Stimulated activated CD8-positive, alpha-beta memory T cell treated with anti-CD3 and anti-CD28 coated beads, Interleukin-15, amount 100 ng/mL, for 24 hours (primary cell): ENCODE data around the gene FAM25A.
A peak's percentile ranks its signal among the peaks of the same experiment; 100 is the strongest.
"Not testable (repeated sequence)": the region's sequence is repeated elsewhere in the genome, so short reads cannot be mapped to it uniquely, and the experiment has no call there.

Source experiments
- DNase-seq: peaks from one replicate; pipeline ENCODE4 v3.0.0-alpha.2; 2020; ENCODE audit warnings: low read depth

Gene FAM25A

DNA sequence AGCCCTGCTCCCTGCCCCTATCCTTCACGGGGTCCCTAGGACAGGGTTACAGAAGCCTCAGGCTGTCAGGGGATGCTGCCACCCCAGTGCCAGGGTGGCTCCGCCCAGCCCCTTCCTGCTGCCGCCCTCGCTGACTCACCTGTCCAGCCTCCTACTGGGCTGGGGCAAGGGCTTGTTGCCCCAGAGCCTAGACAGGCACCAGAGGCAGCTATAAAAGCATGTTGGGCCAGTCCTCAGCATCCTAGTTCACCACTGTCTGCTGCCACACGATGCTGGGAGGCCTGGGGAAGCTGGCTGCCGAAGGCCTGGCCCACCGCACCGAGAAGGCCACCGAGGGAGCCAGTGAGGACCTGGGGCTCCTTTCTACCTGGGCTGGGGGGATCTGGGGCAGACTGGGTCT is at the start of gene FAM25A:
Gene FAM25A, plus strand, starts transcription at position 239 of the 400 bp plus-strand sequence. Its CDS starts 31 bp downstream, at position 270.
- DNase-seq: not testable (repeated sequence)

DNA sequence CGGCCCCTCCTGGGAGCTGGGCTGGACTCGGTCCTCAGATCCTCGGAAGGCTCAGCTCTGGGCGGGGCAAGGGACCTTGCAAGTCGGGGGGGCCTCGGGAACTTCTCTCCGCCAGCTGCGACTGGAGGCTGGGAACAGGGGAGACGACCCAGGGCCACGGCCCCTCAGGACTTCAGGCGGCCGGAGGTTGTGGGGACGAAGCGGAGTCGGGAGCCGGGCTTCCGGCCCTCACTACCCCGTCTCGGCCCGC is 49.2 kb upstream of the FAM25A start:
- DNase-seq: no peak

DNA sequence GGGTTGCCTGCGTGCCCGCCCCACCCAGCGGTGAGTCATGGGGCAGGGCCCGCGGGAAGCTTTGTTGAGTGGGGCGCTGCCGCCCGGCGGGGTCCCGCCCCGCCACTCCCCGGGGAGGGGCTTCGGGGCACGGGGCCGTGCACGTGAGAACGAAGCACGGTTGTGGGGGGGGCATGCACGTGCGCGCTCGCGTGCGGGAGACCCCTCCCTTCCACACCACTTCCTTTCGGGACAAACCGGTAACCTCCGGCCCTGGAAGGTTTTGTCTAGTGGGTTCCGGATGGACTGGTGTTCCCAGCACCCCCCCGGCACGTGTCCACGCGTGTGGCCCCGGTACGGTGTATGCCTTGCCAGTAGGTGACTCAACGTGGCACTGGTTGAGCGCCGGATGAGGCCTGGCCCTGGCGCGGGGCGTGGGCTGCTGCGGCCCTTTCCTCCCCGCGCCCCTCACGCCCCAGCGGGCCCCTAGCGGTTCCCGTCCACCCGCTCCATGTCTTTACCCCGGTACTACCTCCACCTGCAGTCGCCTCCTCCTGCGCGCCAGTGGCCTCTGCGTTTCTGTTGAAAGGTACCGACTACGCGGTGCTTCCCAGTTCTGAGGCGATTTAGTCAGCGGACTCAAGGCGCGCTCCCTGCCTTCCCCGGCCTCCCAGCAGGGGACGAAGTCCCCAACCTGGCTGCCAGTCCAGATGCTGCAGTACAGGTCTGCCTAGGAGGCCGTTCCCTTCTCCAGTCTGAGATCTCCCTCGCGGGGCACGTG is 48.7 kb upstream of the FAM25A start:
- peak; percentile 72 for DNase-seq

DNA sequence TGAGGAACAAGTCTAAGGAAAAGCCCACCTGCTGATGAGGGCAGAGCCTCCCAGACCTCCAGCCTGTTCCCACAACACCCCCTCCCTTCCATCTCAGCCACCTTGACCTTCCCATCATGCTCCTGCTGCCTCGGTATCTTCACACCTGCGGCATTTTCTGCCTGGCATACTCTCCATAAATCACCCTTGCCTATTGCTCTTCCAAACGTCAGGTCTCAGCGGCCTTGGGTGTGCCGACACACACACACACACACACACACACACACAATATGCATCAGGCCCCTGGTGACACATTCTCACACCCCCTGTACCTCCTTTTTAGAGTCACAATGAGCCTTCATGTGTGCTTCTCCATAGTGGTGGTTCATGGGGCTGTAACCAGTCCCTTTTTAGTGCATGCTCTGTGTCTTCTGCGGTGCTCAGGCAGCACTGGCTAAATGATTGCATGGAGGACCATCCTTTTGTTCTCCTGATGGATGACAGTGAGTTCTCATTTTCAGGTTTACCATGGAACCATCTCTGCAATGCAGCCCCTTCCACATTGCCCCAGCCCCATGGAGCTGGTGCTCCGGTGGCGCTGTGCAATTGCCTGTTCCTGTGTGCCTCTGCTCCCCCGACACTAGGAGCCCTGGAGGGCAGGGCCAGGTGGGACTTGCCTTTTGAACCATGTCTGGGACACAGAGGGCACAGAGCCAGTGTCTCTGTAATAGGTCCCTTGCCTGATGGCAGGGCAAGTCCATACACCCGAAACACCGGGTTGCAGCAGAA is 47.3 kb upstream of the FAM25A start:
- DNase-seq: no peak

DNA sequence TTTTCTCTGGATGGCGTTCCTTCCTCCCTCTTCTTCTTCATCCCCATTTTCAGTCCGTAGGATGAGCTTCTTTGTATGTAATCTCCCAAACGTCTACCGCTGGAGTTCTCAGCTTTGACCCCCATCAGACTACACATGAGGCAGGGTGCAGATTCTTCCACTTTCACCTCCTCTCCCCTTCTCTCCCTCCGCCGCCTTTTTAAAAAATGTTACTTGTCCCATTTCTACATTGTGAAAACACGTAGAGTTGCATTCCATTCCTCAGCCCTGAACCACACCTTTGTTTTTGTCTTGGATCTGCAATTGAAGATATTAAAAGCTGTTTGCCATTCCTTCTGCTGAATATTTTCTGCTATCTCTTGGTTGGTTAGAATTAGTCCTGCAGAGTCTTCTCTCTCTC is 45.6 kb upstream of the FAM25A start:
- DNase-seq: no peak

DNA sequence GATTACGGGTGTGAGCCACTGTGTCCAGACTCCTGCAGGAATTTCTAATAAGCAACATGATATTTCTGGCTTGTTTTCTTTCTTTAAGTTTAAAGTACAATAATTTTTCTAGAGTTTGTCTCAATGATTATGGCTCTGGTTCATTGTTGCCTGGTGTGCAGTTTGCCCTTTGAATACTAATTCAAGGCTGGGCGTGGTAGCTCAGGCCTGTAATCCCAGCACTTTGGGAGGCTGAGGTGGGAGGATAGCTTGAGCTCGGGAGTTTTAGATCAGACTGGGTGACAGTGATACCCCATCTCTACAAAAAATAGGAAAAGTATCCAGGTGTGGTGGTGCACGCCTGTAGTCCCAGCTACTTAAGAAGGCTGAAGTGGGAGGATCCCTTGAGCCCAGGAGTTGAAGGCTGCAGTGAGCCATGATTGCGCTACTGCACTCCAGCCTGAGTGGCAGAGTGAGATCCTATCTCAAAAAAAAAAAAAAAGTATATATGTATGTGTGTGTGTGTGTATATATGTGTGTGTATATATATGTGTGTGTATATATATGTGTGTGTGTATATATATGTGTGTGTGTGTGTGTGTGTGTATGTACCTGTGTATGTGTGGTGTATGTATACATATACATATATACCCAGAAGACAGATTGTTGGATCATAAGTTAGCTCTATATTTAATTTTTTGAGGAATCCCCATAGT is 43.6 kb upstream of the FAM25A start:
- DNase-seq: no peak

DNA sequence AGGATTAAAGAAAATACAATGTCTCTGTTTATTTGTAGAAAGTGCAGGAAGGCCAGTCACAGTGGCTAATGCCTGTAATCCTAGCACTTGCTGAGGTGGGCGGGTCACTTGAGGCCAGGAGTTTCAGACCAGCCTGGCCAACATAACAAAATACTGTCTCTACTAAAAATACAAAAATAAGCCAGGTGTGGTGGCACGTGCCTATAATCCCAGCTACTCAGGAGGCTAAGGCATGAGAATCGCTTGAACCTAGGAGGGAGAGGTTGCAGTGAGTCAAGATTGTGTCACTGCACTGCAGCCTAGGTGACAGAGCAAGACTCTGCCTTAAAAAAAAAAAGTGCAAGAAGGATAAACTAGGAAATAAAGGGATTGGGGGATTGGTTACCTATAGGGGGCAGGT is 41.6 kb upstream of the FAM25A start:
- not testable (repeated sequence) for DNase-seq

DNA sequence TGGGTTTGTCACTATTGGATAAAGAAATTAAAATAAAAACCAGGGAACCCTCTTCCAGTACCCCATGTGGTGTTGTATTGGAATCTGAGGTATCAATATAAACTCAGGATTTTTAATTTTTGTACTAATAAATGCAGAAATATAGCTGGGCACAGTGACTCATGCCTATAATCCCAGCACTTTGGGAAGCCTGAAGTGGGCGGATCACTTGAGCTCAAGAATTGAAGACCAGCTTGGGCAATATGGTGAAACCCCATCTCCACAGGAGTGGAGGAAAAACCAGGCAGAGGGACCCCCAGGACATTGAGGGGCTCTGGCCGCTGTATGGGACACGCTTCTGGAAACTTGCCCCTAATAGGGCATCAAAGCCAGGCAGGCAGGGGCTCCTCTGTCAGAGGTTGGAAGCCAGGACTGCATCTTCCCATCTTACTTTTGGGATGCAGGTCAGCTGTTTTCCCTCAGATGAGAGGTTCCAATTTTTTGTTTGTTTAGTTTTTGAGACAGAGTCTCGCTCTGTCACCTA is 40.7 kb upstream of the FAM25A start:
- no peak for DNase-seq

DNA sequence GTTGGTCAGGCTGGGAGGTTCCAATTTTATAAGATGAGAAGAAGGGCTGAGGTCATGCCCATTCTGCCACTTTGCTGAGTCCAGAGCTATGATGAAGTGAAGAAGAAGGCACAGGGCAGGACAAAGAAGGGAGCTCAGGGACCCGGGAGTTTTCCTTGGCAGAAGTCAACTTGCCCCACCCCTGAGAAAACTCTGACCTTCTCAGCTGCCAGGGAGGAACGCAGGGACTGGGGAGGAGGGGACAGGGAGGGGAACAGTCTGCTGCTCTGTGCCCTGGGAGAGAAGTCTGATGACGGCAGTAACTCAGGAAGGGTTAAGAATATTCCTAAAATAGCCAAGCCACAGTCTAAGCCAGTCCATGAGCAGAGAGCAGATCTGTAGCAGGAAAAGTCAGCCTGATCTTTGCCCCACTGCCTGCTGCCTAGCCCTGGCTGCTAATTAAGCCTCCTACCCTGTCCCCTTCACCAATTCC is 40.1 kb upstream of the FAM25A start:
- DNase-seq: no peak

DNA sequence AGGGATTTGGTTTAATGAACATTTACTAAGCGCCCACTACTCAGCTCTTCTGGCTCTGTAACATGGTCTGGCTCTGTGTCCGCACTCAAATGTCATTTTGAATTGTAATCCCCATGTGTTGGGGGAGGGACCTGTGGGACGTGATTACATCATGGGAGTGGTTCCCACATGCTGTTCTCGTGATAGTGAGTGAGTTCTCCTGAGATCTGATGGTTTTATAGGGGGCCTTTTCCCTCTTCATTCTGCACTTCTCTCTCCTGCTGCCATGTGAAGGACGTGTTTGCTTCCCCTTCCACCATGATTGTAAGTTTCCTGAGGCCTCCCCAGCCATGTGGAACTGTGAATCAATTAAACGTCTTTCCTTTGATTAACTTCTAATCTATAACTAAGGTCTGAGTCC is 39.1 kb upstream of the FAM25A start:
- not testable (repeated sequence) for DNase-seq

DNA sequence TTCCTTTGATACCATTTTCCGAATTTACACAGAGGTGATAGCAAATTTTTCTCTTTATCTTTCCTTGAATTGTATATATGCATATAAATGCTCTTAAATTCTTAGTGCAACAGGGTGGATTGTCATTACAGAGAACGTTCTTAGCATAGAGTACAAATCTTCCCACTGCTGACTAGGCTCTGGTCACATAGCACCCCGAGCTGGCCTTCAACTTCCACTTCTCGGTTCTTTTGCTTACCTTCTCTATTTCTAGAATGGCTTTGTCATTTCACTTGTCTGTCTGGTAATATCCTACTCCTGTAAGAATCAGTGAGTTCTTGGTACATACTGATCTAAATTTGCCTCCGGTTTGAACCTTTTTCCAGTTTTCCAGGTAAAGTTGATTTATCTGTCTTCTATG is 38.4 kb upstream of the FAM25A start:
- no peak for DNase-seq

DNA sequence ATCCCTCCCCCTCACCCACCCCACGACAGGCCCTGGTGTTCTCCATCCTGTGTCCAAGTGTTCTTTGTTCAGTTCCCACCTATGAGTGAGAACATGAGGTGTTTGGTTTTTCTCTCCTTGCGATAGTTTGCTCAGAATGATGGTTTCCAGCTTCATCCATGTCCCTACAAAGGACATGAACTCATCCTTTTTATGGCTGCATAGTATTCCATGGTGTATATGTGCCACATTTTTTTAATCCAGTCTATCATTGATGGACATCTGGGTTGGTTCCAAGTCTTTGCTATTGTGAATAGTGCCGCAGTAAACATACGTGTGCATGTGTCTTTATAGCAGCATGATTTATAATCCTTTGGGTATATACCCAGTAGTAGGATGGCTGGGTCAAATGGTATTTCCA is 35.6 kb upstream of the FAM25A start:
- not testable (repeated sequence) for DNase-seq

DNA sequence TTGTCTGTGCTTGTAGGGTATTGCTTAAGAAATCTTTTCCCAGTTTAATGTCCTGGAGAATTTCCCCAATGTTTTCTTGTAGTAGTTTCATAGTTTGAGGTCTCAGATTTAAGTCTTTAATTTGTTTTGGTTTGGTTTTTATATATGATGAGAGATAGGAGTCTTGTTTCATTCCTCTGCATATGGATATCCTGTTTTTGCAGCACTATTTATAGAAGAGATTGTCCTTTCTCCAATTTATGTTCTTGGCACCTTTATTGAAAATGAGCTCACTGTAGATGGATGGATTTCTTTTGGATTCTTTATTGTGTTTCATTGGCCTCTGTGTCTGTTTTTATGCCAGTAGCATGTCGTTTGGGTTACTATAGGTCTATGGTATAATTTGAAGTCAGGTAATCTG is 31.6 kb upstream of the FAM25A start:
- no peak for DNase-seq

DNA sequence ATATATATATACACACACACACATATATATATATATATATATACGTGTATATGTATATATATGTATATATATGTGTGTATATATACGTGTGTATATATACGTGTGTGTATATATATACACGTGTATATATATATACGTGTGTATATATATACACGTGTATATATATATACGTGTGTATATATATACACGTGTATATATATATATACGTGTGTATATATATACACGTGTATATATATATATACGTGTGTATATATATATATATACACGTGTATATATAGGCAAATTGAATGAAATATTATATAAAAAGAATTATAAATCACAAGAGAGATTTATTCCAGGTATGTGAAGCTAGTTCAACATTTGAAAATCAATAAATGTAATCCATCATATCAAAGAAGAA is 28.7 kb upstream of the FAM25A start:
- not testable (repeated sequence) for DNase-seq

DNA sequence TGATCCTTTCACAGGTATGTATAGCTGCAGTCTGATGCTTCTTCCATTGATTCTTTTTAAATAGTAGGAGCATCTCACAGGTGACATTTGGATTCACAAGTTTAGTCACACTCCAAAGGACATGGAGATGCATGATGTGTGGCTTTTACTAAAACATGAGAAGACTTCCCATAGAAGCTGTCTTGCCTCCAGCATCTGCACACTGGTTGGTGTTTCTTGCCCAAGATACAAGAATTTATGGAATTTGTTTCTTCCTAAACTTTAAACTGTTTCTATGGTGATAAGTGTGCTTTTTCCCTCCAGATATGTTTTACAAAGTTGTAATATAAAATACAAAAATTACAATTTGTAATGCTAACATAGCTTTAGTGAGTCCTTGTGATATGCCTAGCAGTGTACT is 27.6 kb upstream of the FAM25A start:
- DNase-seq: no peak

DNA sequence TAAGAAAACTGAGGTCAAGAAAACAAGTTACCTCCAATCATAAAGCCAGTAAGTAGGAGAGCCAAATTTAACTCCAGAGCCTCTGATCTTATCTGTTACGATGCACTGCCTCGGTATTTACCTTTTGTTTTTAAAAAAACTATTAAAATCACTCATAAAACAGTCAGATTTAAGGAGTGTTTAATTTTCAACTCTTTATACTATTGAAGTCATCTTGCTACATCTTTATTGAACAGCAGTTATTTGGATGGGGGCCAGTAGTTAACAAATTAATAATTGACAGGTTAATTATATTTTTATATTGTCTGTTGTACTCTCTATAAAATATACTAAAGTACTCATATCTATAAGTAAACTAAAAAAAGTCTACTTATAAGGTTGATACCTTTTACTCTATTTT is 27.2 kb upstream of the FAM25A start:
- no peak for DNase-seq

DNA sequence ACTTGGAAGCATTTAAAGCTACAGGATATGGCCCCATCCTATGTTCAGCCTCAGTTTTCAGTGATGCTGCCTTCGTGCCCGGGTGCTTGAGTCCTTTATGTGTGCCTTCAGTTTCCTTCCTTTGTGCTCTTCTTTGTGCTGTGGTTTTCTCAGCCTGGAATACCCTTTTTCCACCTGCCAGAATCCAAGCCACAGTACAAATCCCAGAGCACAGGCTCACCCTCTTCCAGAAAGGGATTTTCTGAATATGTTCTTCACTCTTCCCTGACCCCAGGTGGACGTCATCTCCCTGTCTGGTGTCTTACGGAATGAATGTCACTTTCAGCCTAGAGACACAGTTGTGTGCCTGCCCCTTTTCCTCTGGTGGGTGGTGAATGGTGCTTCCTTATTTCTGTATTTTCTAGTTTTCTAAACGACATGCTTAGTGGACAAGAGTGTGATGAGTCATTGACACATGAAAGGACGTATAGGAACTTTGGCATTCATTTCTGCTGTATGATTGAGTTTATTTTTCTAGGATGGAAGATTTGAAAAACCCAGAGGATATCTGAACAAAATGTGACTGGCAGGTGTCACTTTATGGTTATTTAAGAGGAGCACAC is 20.2 kb upstream of the FAM25A start:
- DNase-seq: not testable (repeated sequence)

DNA sequence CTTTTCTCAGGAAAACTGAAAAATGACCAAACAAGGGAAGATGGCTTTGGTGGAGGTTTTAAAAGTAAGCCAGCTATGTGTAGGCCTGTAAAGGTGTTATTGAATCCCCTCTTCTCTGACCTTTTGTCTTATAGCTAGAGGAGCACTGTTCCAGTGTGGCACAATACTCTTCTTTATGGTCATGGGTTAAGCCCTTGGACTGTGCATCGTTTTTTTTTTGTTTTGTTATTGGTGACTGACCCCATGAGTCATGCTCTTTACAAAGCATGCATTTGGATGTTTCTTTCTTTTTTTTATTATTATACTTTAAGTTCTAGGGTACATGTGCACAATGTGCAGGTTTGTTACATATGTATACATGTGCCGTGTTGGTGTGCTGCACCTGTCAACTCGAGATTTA is 19.6 kb upstream of the FAM25A start:
- no peak for DNase-seq

DNA sequence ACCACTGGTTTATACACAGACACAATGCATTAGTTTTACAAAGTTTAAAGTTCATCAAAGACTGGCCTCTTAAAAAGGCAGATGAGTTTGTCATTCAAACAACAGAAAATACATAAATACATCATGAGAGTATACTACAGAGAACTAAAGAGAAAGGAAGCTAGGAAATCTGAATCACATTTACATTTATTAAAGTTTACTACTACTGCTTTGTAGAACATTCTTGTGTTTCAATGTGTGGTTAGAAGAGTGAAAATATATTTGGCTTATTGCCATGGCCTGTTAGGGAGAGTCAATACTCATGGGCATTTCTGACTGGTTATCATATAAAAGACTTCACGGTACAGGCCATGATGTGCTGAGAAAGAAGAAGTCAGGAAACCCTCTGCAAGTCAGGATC is 13.0 kb upstream of the FAM25A start:
- DNase-seq: not testable (repeated sequence)

DNA sequence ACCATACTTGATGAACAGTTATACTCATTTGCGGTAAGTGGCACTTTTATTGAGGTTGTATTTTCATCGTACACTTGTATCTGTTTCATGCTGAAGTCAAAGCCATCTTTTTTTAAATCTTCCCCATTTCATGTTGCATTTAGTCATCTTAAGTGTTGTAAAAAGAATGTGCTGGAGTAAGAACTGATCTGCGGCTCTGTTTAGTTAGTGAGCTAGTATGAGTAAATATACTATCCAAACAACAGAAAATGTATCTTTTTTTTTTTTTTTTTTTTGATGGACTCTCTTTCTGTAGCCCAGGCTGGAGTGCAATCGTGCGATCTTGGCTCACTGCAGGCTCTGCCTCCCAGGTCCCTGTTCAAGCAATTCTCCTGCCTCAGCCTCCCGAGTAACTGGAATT is 12.4 kb upstream of the FAM25A start:
- DNase-seq: not testable (repeated sequence)

DNA sequence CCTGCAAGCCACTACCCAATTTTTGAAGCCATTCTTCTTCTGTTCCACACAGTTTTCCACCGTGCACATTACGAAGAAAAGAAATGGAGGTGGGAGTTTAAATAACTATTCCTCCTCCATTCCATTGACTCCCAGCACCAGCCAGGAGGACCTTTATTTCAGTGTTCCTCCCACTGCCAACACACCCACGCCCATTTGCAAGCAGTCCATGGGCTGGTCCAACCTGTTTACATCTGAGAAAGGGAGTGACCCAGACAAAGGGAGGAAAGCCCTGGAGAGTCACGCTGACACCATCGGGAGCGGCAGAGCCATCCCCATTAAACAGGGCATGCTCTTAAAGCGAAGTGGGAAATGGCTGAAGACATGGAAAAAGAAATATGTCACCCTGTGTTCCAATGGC is 11.8 kb upstream of the FAM25A start:
- not testable (repeated sequence) for DNase-seq

DNA sequence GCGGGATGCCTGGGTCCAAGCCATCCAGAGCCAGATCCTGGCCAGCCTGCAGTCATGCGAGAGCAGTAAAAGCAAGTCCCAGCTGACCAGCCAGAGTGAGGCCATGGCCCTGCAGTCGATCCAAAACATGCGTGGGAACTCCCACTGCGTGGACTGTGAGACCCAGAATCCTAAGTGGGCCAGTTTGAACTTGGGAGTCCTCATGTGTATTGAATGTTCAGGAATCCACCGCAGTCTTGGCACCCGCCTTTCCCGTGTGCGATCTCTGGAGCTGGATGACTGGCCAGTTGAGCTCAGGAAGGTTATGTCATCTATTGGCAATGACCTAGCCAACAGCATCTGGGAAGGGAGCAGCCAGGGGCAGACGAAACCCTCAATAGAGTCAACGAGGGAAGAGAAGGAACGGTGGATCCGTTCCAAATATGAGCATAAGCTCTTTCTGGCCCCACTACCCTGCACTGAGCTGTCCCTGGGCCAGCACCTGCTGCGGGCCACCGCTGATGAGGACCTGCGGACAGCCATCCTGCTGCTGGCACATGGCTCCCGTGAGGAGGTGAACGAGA is 10.9 kb upstream of the FAM25A start:
- not testable (repeated sequence) for DNase-seq
